Astrocyte of the cerebellum (primary cell): ENCODE data around the gene GABRR1.

ENCODE experiments used
- DNase-seq: peaks from one replicate; pipeline ENCODE4 v3.0.0-alpha.2; 2011; ENCODE audit warnings: low read depth
- H3K4me3 ChIP-seq: 2 replicates; pipeline ENCODE4 v1.5.1; 2011; ENCODE audit warnings: mild to moderate bottlenecking, low read depth, low read length, moderate library complexity
- CTCF ChIP-seq: IDR thresholded peaks from 2 replicates; pipeline ENCODE4 v1.5.1; 2012; ENCODE audit warnings: low read length, low read depth, moderate library complexity, mild to moderate bottlenecking; ENCODE audit errors: missing control alignments
- in situ Hi-C: cut with HindIII; loops from 2 replicates; pipeline ENCODE4 v1.10.0; 2017; ENCODE audit warnings: low sequenced_read_pairs

The GABRR1 gene

GRCh38 chr6:89161326-89162046 is 55.7 kb downstream of the GABRR1 start:
- DNase-seq = peak; percentile 54
- no peak overlapping the region for H3K4me3 ChIP-seq
- in situ Hi-C loops = no loop called here
- TF ChIP-seq CTCF = no peak

GRCh38 chr6:89160331-89161092 is 56.6 kb downstream of the GABRR1 start:
- no peak for TF ChIP-seq CTCF
- in situ Hi-C loops = no loop called here
- no peak for DNase-seq
- H3K4me3 ChIP-seq = no peak overlapping the region

GRCh38 chr6:89154131-89154530 is 63.0 kb downstream of the GABRR1 start:
- in situ Hi-C loops = no loop called here
- no peak for DNase-seq
- no peak overlapping the region for H3K4me3 ChIP-seq
- no peak for TF ChIP-seq CTCF

- no peak for DNase-seq
- no peak for TF ChIP-seq CTCF
- no peak overlapping the region for H3K4me3 ChIP-seq
- in situ Hi-C loops = no loop called here
These were observed 69.0 kb downstream of the GABRR1 start for GRCh38 chr6:89148016-89148750.

GRCh38 chr6:89146718-89147700 is 70.1 kb downstream of the GABRR1 start:
- peak overlapping the region; percentile 70 for H3K4me3 ChIP-seq
- in situ Hi-C loops = no loop called here
- DNase-seq = no peak
- TF ChIP-seq CTCF = no peak
